K562 (cell line): ENCODE data around the gene GNL3. TPM values are rescaled to one million over a fixed set of nuclear protein-coding genes. Genes with fewer than 3 reads are reported as not detected.

Experiments
- ATAC-seq: fragments of 200-7000 bp; cut with Tn5 transposase; 3 replicates; pipeline ENCODE4 v1.9.1; 2020; ENCODE audit warnings: moderate library complexity
- BruUV-seq: library from RNA; stranded (reverse); fragments of 400-500 nt; replicated peaks from 2 replicates; lab custom pipeline; 2021; lab: Mats Ljungman, UMichigan
- CTCF ChIA-PET: fragments of 300-600 bp; formaldehyde crosslinking; extraction: SDS; loops from one replicate; lab custom pipeline; 2021; ENCODE audit warnings: low intra/inter-chr PET ratio; lab: Yijun Ruan, JAX
- POLR2A ChIA-PET: fragments of 300-600, 350-650 bp; sonication (Branson Sonifier 250); formaldehyde crosslinking; extraction: SDS; loops from one replicate; lab custom pipeline; 2021; ENCODE audit warnings: antibody characterized with exemption, inconsistent platforms; lab: Yijun Ruan, JAX
- DNase-seq, 4 experiments: peaks; one replicate each; pipeline versions ENCODE4 v3.0.0 to v3.0.0-alpha.2; 2011 to 2018; ENCODE audit warnings: low spot score in 3 of 4, mixed read lengths in 3 of 4; ENCODE audit errors: extremely low read depth in 1 of 4
- FAIRE-seq: peaks from 2 replicates; lab custom pipeline; 2011; peaks lifted over from hg19 to GRCh38; lab: Jason Lieb, UNC
- H2AFZ ChIP-seq: 2 replicates; pipeline ENCODE4 v1.6.0; 2011; ENCODE audit warnings: low read depth, low read length, control low read depth, inconsistent platforms
- H3K27ac ChIP-seq: fragments of 200-600 bp; 3 replicates; pipeline ENCODE4 v1.8.0; 2011; ENCODE audit warnings: low read depth, mild to moderate bottlenecking, control low read depth, inconsistent platforms, low read length, moderate library complexity, mixed read lengths; ENCODE audit errors: extremely low read depth
- H3K27me3 ChIP-seq, 2 experiments: fragments of 300-600 bp in 1 of 2; 2 replicates in 1 of 2; 3 replicates in 1 of 2; pipeline versions ENCODE4 v1.6.0 to v1.8.0; 2011; ENCODE audit warnings: inconsistent platforms in 2 of 2, low read length in 2 of 2, mild to moderate bottlenecking in 1 of 2, mixed read lengths in 1 of 2, moderate library complexity in 1 of 2; ENCODE audit not compliant: control insufficient read depth in 2 of 2, insufficient read depth in 2 of 2
- H3K36me3 ChIP-seq: fragments of 300-600 bp; 3 replicates; pipeline ENCODE4 v1.8.0; 2011; ENCODE audit warnings: mild to moderate bottlenecking, low read length, inconsistent platforms; ENCODE audit not compliant: control insufficient read depth, insufficient read depth
- H3K4me1 ChIP-seq, 2 experiments: fragments of 200-600 bp in 1 of 2; replicated peaks in 1 of 2; 2 replicates in 1 of 2; 3 replicates in 1 of 2; pipeline versions ENCODE4 v1.5.1 to v1.8.0; 2011; ENCODE audit warnings: inconsistent platforms in 2 of 2, low read length in 2 of 2, mild to moderate bottlenecking in 1 of 2, mixed read lengths in 1 of 2, moderate library complexity in 1 of 2; ENCODE audit not compliant: control insufficient read depth in 2 of 2, insufficient read depth in 2 of 2
- H3K4me2 ChIP-seq: 2 replicates; pipeline ENCODE4 v1.6.1; 2011; ENCODE audit warnings: low read length, control low read depth, inconsistent platforms, mixed read lengths; ENCODE audit not compliant: insufficient read depth
- H3K4me3 ChIP-seq: fragments of 200-600 bp; sonication (generic), shearing (Covaris generic); 2 replicates; pipeline ENCODE4 v1.5.1; 2016; ENCODE audit warnings: control low read depth, inconsistent platforms
- H3K79me2 ChIP-seq: fragments of 200-600 bp; 3 replicates; pipeline ENCODE4 v1.8.0; 2011; ENCODE audit warnings: low read length, inconsistent platforms; ENCODE audit not compliant: control insufficient read depth, insufficient read depth
- H3K9ac ChIP-seq, 2 experiments: 2 replicates each; pipeline versions ENCODE4 v1.6.0 to v1.6.1; 2011; ENCODE audit warnings: low read depth in 2 of 2, low read length in 2 of 2, control low read depth in 1 of 2, inconsistent platforms in 1 of 2, mild to moderate bottlenecking in 1 of 2, mixed read lengths in 1 of 2; ENCODE audit not compliant: insufficient read depth in 1 of 2
- H3K9me1 ChIP-seq: one replicate; pipeline ENCODE4 v1.6.0; 2011; ENCODE audit warnings: inconsistent platforms, mild to moderate bottlenecking, low read length, moderate library complexity; ENCODE audit not compliant: control insufficient read depth, insufficient read depth
- H3K9me3 ChIP-seq: replicated peaks from 2 replicates; pipeline ENCODE4 v1.5.1; 2011; ENCODE audit warnings: low read depth, low read length, inconsistent platforms; ENCODE audit not compliant: control insufficient read depth, insufficient read depth
- H4K20me1 ChIP-seq: replicated peaks from 2 replicates; pipeline ENCODE4 v1.6.1; 2011; ENCODE audit warnings: low read length, inconsistent platforms, mixed read lengths; ENCODE audit not compliant: control insufficient read depth, insufficient read depth
- CEBPB ChIP-seq: fragments of 450-650 bp; IDR thresholded peaks from 2 replicates; pipeline ENCODE4 v1.6.1; 2016; ENCODE audit warnings: missing genetic modification characterization, missing compliant biosample characterization
- CGGBP1 ChIP-seq: fragments of 250-450 bp; sonication (Bioruptor Pico); IDR thresholded peaks from 2 replicates; pipeline ENCODE4 v1.9.0; 2021; ENCODE audit warnings: mild to moderate bottlenecking
- EZH2 ChIP-seq: IDR thresholded peaks from 2 replicates; pipeline ENCODE4 v1.6.1; 2012; ENCODE audit warnings: low read depth, mild to moderate bottlenecking, inconsistent platforms, low read length, borderline replicate concordance
- HDAC3 ChIP-seq: fragments of 450-650 bp; IDR thresholded peaks from 2 replicates; pipeline ENCODE4 v1.6.1; 2018; ENCODE audit warnings: borderline replicate concordance, mild to moderate bottlenecking, moderate library complexity; ENCODE audit not compliant: partially characterized antibody
- JUN ChIP-seq, 2 experiments: sonication (generic) in 1 of 2; formaldehyde crosslinking in 1 of 2; IDR thresholded peaks; 2 replicates each; pipeline versions ENCODE4 v1.6.1 to v1.8.0; 2012 to 2022; ENCODE audit warnings: borderline replicate concordance in 2 of 2, mild to moderate bottlenecking in 2 of 2, improper control_type of control experiment in 1 of 2, low read depth in 1 of 2, low read length in 1 of 2, missing genetic modification reagents in 1 of 2
- NFE2 ChIP-seq: IDR thresholded peaks from 2 replicates; pipeline ENCODE4 v1.6.1; 2014; ENCODE audit warnings: antibody characterized with exemption, low read depth
- PML ChIP-seq: IDR thresholded peaks from 2 replicates; pipeline ENCODE4 v1.6.1; 2012; ENCODE audit warnings: low read length, inconsistent platforms
- XRCC4 ChIP-seq: IDR thresholded peaks from one replicate; pipeline ENCODE4 v1.6.1; 2011; ENCODE audit not compliant: insufficient read depth, insufficient read length; ENCODE audit errors: extremely low read depth
- ZBTB1 ChIP-seq: sonication (generic); formaldehyde crosslinking; IDR thresholded peaks from 2 replicates; pipeline ENCODE4 v1.8.1; 2023; ENCODE audit warnings: missing genetic modification reagents, low read depth, mild to moderate bottlenecking, borderline replicate concordance
- ZNF263 ChIP-seq: sonication (generic); formaldehyde crosslinking; IDR thresholded peaks from 2 replicates; pipeline ENCODE4 v1.8.0; 2022; ENCODE audit warnings: mild to moderate bottlenecking, missing genetic modification reagents, borderline replicate concordance
- WGBS: fragments of 100-300 bp; shearing (Covaris generic); methylation state at CpG from one replicate; pipeline ENCODE4 v1.1.6; 2016; ENCODE audit warnings: low coverage, mixed read lengths; ENCODE audit not compliant: insufficient coverage; ENCODE audit errors: missing lambda C conversion rate; 5-methylcytosine and 5-hydroxymethylcytosine counted together
- in situ Hi-C: fragments of 300-500 bp; cut with MboI; formaldehyde crosslinking; loops from 4 replicates; pipeline ENCODE4 v1.15.0; 2018; ENCODE audit warnings: inconsistent platforms, mixed read lengths
- intact Hi-C: fragments of 100-400 bp; cut with micrococcal nuclease; formaldehyde crosslinking; loops from 2 replicates; pipeline ENCODE4 v1.14.2; 2022
- polyA plus RNA-seq, 8 experiments: library from polyadenylated mRNA; depleted of rRNA in 4 of 8; stranded (reverse) in 5 of 8; unstranded in 3 of 8; fragments of >200 nt; fragmentation: Nextera tagmentation in 2 of 8; fragmentation: Illumina TruSeq in 1 of 8; extraction: Ambion mirVana in 2 of 8; extraction: Trizol in 1 of 8; gene quantifications; 2 replicates each; pipeline versions ENCODE4 v1.2.1 to v1.2.3, GENCODE V29; 2011 to 2014; ENCODE audit warnings: inconsistent platforms in 1 of 8, missing spikeins in 1 of 8
- total RNA-seq, 7 experiments: library from RNA; depleted of rRNA in 6 of 7; stranded (reverse); fragments of >200 nt in 6 of 7; fragmentation: Illumina TruSeq in 2 of 7; extraction: Trizol in 2 of 7; gene quantifications; 2 replicates each; pipeline versions ENCODE4 v1.2.1 to v1.2.3, GENCODE V29; 2011 to 2021; ENCODE audit warnings: low replicate concordance in 1 of 7

Gene GNL3
- total and polyA plus RNA-seq, 9 of the 15 experiments (the other 6 are each of a cell fraction or from before 2014, with no cell fraction given) = 132 to 313 (median 220) TPM

GRCh38 chr3:52670621-52671521 lies 15.0 kb upstream of the GNL3 start (continued):
- TF ChIP-seq ZBTB1 (CRISPR knock-in tag) = peak; percentile 99
- TF ChIP-seq CEBPB (tag) = 0 out of 2 replicates have a peak, but pooled peaks have one; percentile 34
- no peak for TF ChIP-seq HDAC3
- 0 out of 2 replicates have a peak, but pooled peaks have one; percentile 26 for TF ChIP-seq ZNF263 (CRISPR knock-in tag)
- TF ChIP-seq JUN (IDR thresholded peaks at IDR 0.05; ENCODE audit: borderline replicate concordance, low read depth, low read length) = peak; percentile 70; the same call in 1 of the 2 replicates
- TF ChIP-seq JUN (CRISPR knock-in tag; IDR thresholded peaks at IDR 0.05; ENCODE audit: borderline replicate concordance) = no peak
- no peak for TF ChIP-seq EZH2
- no peak for TF ChIP-seq CGGBP1 (CRISPR knock-in tag)
- TF ChIP-seq PML = 0 out of 2 replicates have a peak, but pooled peaks have one; percentile 16

GRCh38 chr3:52671676-52672075 lies 14.2 kb upstream of the GNL3 start:
- peak; percentile 34 for TF ChIP-seq NFE2
- no peak for TF ChIP-seq XRCC4
- no peaks in the 10 kb centered on the region for H3K27me3 ChIP-seq
- ChIA-PET POLR2A (interaction anchor here (1.4 kb wide), 1 partner anchor 20 kb away, joined by 5 read pairs; no protein-coding TSS in a partner anchor), CTCF (no interaction called here)
- DNase-seq = no peak
- no peak overlapping the region; the same call in 2 of the 3 replicates for H3K27ac ChIP-seq
- H3K9ac ChIP-seq = no peak overlapping the region
- H2AFZ ChIP-seq = no peak overlapping the region
- peaks cover 31% of the 10 kb centered on the region; the same call in 2 of the 3 replicates for H3K36me3 ChIP-seq
- 36% methylated on average over 1 of the region's 1 CpG for WGBS
- no peaks in the 10 kb centered on the region for H3K79me2 ChIP-seq
- ATAC-seq = no peak
- in situ Hi-C loops (no loop called here), intact Hi-C loops (no loop called here)
- H4K20me1 ChIP-seq = no peaks in the 10 kb centered on the region
- BruUV-seq = no TSS peak
- peaks cover 0 to 14% of the 10 kb centered on the region in 2 experiments; a peak in 3 of 5 replicates for H3K4me1 ChIP-seq
- no peak overlapping the region for H3K4me2 ChIP-seq
- FAIRE-seq = no peak
- H3K4me3 ChIP-seq = no peak overlapping the region
- H3K9me3 ChIP-seq = no peaks in the 10 kb centered on the region
- no peaks in the 10 kb centered on the region for H3K9me1 ChIP-seq
